ENCODE data around the gene SUN2. TPM values are rescaled to one million over a fixed set of nuclear protein-coding genes. Genes with fewer than 3 reads are reported as not detected.

Gene SUN2
- total and polyA plus RNA-seq, 10 of the 15 experiments (the other 5 are each of a cell fraction or from before 2014, with no cell fraction given), result 0.18 to 107 (median 35.9) TPM

DNA sequence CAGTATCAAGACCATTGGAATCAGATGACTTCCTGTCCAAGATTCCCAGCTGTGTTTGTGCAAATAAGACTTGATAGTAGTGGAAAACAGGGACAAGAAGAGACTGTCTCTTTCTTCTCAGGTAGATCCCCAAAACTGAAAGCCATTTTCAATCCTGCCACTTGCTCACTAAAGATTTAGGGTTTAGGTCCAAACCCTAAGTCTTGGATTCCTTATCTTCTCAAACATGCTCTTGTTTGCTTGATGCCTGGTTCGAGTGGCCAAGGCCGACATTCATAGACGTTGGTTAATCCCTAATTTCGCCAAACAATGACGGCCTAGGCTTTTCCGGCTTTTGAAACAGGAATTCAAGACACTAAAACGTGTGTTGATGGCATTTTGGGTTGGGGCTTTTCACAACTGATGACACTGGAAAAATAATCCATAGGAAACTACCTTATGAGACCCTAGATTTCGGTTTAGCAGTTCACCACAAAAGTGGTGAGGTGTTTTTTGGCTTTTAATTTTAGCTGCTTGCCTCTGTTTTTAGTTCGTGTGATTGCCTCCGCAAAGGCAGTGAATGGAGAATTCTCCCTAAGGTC, 51.1 kb downstream of the SUN2 start (continued):
- TF ChIP-seq, protein P1, sequence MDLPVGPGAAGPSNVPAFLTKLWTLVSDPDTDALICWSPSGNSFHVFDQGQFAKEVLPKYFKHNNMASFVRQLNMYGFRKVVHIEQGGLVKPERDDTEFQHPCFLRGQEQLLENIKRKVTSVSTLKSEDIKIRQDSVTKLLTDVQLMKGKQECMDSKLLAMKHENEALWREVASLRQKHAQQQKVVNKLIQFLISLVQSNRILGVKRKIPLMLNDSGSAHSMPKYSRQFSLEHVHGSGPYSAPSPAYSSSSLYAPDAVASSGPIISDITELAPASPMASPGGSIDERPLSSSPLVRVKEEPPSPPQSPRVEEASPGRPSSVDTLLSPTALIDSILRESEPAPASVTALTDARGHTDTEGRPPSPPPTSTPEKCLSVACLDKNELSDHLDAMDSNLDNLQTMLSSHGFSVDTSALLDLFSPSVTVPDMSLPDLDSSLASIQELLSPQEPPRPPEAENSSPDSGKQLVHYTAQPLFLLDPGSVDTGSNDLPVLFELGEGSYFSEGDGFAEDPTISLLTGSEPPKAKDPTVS (IDR thresholded peaks at IDR 0.05; ENCODE audit: low read depth, low read length), result no peak
- 0 out of 2 replicates have a peak, but pooled peaks have one; percentile 46 for TF ChIP-seq SMARCA5 (IDR thresholded peaks at IDR 0.05)
- no peak for TF ChIP-seq FOXM1 (IDR thresholded peaks at IDR 0.05; ENCODE audit: low read depth, low read length)
- TF ChIP-seq MEF2B (IDR thresholded peaks at IDR 0.05; ENCODE audit: partially characterized antibody, poor library complexity, severe bottlenecking), result peak; percentile 65
- no peak for TF ChIP-seq NFYB (IDR thresholded peaks at IDR 0.05; ENCODE audit: insufficient read depth, low read depth, low read length)
- TF ChIP-seq HDGF (IDR thresholded peaks at IDR 0.05), result no peak
- TF ChIP-seq ZNF622 (IDR thresholded peaks at IDR 0.05), result no peak
- TF ChIP-seq, protein P2, sequence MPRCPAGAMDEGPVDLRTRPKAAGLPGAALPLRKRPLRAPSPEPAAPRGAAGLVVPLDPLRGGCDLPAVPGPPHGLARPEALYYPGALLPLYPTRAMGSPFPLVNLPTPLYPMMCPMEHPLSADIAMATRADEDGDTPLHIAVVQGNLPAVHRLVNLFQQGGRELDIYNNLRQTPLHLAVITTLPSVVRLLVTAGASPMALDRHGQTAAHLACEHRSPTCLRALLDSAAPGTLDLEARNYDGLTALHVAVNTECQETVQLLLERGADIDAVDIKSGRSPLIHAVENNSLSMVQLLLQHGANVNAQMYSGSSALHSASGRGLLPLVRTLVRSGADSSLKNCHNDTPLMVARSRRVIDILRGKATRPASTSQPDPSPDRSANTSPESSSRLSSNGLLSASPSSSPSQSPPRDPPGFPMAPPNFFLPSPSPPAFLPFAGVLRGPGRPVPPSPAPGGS (IDR thresholded peaks at IDR 0.05; ENCODE audit: borderline replicate concordance, insufficient read depth, low read depth, low read length, poor library complexity, severe bottlenecking), result no peak
- no peak for TF ChIP-seq PAX5 (IDR thresholded peaks at IDR 0.05; ENCODE audit: borderline replicate concordance, low read depth, low read length)
- TF ChIP-seq TARDBP (IDR thresholded peaks at IDR 0.05; ENCODE audit: borderline replicate concordance), result no peak
- TF ChIP-seq, protein P3, sequence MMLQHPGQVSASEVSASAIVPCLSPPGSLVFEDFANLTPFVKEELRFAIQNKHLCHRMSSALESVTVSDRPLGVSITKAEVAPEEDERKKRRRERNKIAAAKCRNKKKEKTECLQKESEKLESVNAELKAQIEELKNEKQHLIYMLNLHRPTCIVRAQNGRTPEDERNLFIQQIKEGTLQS (IDR thresholded peaks at IDR 0.05; ENCODE audit: borderline replicate concordance, extremely low read depth, low read depth, low read length), result no peak
- TF ChIP-seq PAX8 (IDR thresholded peaks at IDR 0.05), result 0 out of 2 replicates have a peak, but pooled peaks have one; percentile 74
- no peak for TF ChIP-seq HDAC6 (IDR thresholded peaks at IDR 0.05; ENCODE audit: unreplicated experiment)
- no peak for TF ChIP-seq WRNIP1 (IDR thresholded peaks at IDR 0.05; ENCODE audit: borderline replicate concordance, low read depth, low read length)
- TF ChIP-seq STAT3 (IDR thresholded peaks at IDR 0.05; ENCODE audit: low read depth, low read length), result no peak
- TF ChIP-seq JUND (IDR thresholded peaks at IDR 0.05; ENCODE audit: low read depth, low read length), result no peak

All from GM12878 (cell line).